GM19452 (cell line): Measurements from ENCODE around the gene DNAJC1.

Experiments
- ATAC-seq: cut with Tn5 transposase; IDR thresholded peaks from one replicate; pipeline ENCODE4 v1.9.1; 2021; ENCODE audit not compliant: unreplicated experiment

Gene DNAJC1

GRCh38 chr10:22006379-22006884 is 2.9 kb upstream of the DNAJC1 start:
- ATAC-seq = no peak

GRCh38 chr10:22005763-22006162 is 2.2 kb upstream of the DNAJC1 start:
- no peak for ATAC-seq

- ATAC-seq = peak; percentile 1
These were observed 393 bp upstream of the DNAJC1 start for GRCh38 chr10:22003964-22004281.

GRCh38 chr10:22002591-22003176 is 846 bp downstream of the DNAJC1 start:
- peak; percentile 17 for ATAC-seq

- ATAC-seq = no peak
These were observed 8.0 kb downstream of the DNAJC1 start for GRCh38 chr10:21995557-21995956.

GRCh38 chr10:21993360-21994001 is 10.0 kb downstream of the DNAJC1 start:
- ATAC-seq = no peak

GRCh38 chr10:21991785-21992184 is 11.7 kb downstream of the DNAJC1 start:
- no peak for ATAC-seq

- no peak for ATAC-seq
These were observed 13.1 kb downstream of the DNAJC1 start for GRCh38 chr10:21990449-21990848.

- ATAC-seq = no peak
These were observed 13.9 kb downstream of the DNAJC1 start for GRCh38 chr10:21989453-21990154.

- no peak for ATAC-seq
These were observed 18.0 kb downstream of the DNAJC1 start for GRCh38 chr10:21985541-21985940.

- no peak for ATAC-seq
These were observed 22.4 kb downstream of the DNAJC1 start for GRCh38 chr10:21981118-21981517.

GRCh38 chr10:21980691-21981090 is 22.8 kb downstream of the DNAJC1 start:
- no peak for ATAC-seq

GRCh38 chr10:21978191-21978862 is 25.2 kb downstream of the DNAJC1 start:
- no peak for ATAC-seq

- ATAC-seq = no peak
These were observed 26.8 kb downstream of the DNAJC1 start for GRCh38 chr10:21976739-21977138.

GRCh38 chr10:21976280-21976679 is 27.2 kb downstream of the DNAJC1 start:
- no peak for ATAC-seq

GRCh38 chr10:21975378-21975990 is 28.0 kb downstream of the DNAJC1 start:
- ATAC-seq = no peak

- ATAC-seq = no peak
These were observed 30.9 kb downstream of the DNAJC1 start for GRCh38 chr10:21972584-21972983.

GRCh38 chr10:21969326-21970287 is 33.9 kb downstream of the DNAJC1 start:
- no peak for ATAC-seq

- ATAC-seq = no peak
These were observed 38.4 kb downstream of the DNAJC1 start for GRCh38 chr10:21964983-21965665.

GRCh38 chr10:21962358-21962757 is 41.2 kb downstream of the DNAJC1 start:
- ATAC-seq = no peak
